HepG2 (cell line): ENCODE measurements around the gene CYP20A1. TPM values are rescaled to one million over a fixed set of nuclear protein-coding genes. Genes with fewer than 3 reads are reported as not detected.

Source experiments
- CBX2 ChIP-seq, 2 experiments: fragments of 200-600 bp in 1 of 2; sonication (generic); formaldehyde crosslinking in 1 of 2; IDR thresholded peaks; 2 replicates each; pipeline versions ENCODE4 v1.7.0 to v1.8.1; 2018 to 2022; ENCODE audit warnings: low read depth in 2 of 2, low read length in 1 of 2, mild to moderate bottlenecking in 1 of 2, missing genetic modification reagents in 1 of 2
- DMAP1 ChIP-seq: IDR thresholded peaks from 2 replicates; pipeline ENCODE4 v1.6.1; 2016
- GTF2F1 ChIP-seq: fragments of 150-350 bp; IDR thresholded peaks from 2 replicates; pipeline ENCODE4 v1.6.1; 2014; ENCODE audit warnings: low read length
- KMT2B ChIP-seq: IDR thresholded peaks from 2 replicates; pipeline ENCODE4 v1.6.1; 2016; ENCODE audit warnings: missing genetic modification reagents, missing compliant biosample characterization
- MEF2D ChIP-seq: sonication (generic); formaldehyde crosslinking; IDR thresholded peaks from 2 replicates; pipeline ENCODE4 v1.5.1; 2020; ENCODE audit warnings: mild to moderate bottlenecking, missing genetic modification reagents
- NFAT5 ChIP-seq: sonication (generic); formaldehyde crosslinking; IDR thresholded peaks from 2 replicates; pipeline ENCODE4 v1.4.0; 2020; ENCODE audit warnings: missing genetic modification reagents
- PRDM15 ChIP-seq: sonication (generic); formaldehyde crosslinking; IDR thresholded peaks from 2 replicates; pipeline ENCODE4 v1.4.0; 2020; ENCODE audit warnings: missing genetic modification reagents
- SETDB1 ChIP-seq: sonication (generic); formaldehyde crosslinking; IDR thresholded peaks from 2 replicates; pipeline ENCODE4 v1.5.1; 2020; ENCODE audit warnings: missing genetic modification reagents, mild to moderate bottlenecking, borderline replicate concordance
- TOPORS ChIP-seq: sonication (generic); formaldehyde crosslinking; IDR thresholded peaks from 2 replicates; pipeline ENCODE4 v1.8.0; 2023; ENCODE audit warnings: mild to moderate bottlenecking, missing genetic modification reagents
- ZBTB4 ChIP-seq: sonication (generic); formaldehyde crosslinking; IDR thresholded peaks from 2 replicates; pipeline ENCODE4 v1.4.0; 2020; ENCODE audit warnings: missing genetic modification reagents, mild to moderate bottlenecking, borderline replicate concordance
- ZBTB7B ChIP-seq: sonication (generic); formaldehyde crosslinking; IDR thresholded peaks from 2 replicates; pipeline ENCODE4 v1.4.0; 2020; ENCODE audit warnings: missing genetic modification reagents
- ZNF10 ChIP-seq: sonication (generic); formaldehyde crosslinking; IDR thresholded peaks from 2 replicates; pipeline ENCODE4 v1.4.0; 2020; ENCODE audit warnings: mild to moderate bottlenecking, low read depth, missing genetic modification reagents, borderline replicate concordance
- ZNF207 ChIP-seq: fragments of 450-650 bp; IDR thresholded peaks from 2 replicates; pipeline ENCODE4 v1.6.1; 2016; ENCODE audit warnings: antibody characterized with exemption, borderline replicate concordance
- ZNF414 ChIP-seq: sonication (generic); formaldehyde crosslinking; IDR thresholded peaks from 2 replicates; pipeline ENCODE4 v1.5.0; 2020; ENCODE audit warnings: missing genetic modification reagents
- ZNF672 ChIP-seq: sonication (generic); formaldehyde crosslinking; IDR thresholded peaks from 2 replicates; pipeline ENCODE4 v1.8.1; 2022; ENCODE audit warnings: missing genetic modification reagents
- polyA plus RNA-seq, 8 experiments: library from polyadenylated mRNA; depleted of rRNA in 3 of 8; stranded (reverse) in 7 of 8; unstranded in 1 of 8; fragments of >200 nt; fragmentation: Illumina TruSeq in 4 of 8; extraction: Trizol in 4 of 8; gene quantifications; 2 replicates each; pipeline versions ENCODE4 v1.2.1 to v1.2.3, GENCODE V29; 2011 to 2016; ENCODE audit warnings: low read depth in 4 of 8, missing spikeins in 1 of 8, mixed read lengths in 1 of 8; ENCODE audit not compliant: insufficient read depth in 1 of 8
- total RNA-seq, 5 experiments: library from RNA; depleted of rRNA; stranded (reverse); fragments of >200 nt; fragmentation: Illumina TruSeq; extraction: Trizol; gene quantifications; 2 replicates each; pipeline ENCODE4 v1.2.3, GENCODE V29; 2016; ENCODE audit warnings: low read depth in 1 of 5

CYP20A1 gene
- total and polyA plus RNA-seq, 2 of the 13 experiments (the other 11 are each of a cell fraction or from before 2014, with no cell fraction given) = 9.6 to 35.3 TPM

GRCh38 chr2:203238704-203239526 lies at the start of gene CYP20A1 (continued):
- TF ChIP-seq MEF2D (CRISPR knock-in tag) (peak; percentile 82; the same call in 1 of the 2 replicates), NFAT5 (CRISPR knock-in tag) (peak; percentile 83; the same call in 1 of the 2 replicates), CBX2 (IDR thresholded peaks at IDR 0.05; ENCODE audit: low read depth, low read length) (no peak), CBX2 (CRISPR knock-in tag; IDR thresholded peaks at IDR 0.05; ENCODE audit: low read depth) (no peak; the same call in 1 of the 2 replicates), DMAP1 (CRISPR knock-in tag) (peak; percentile 98), SETDB1 (no peak; the same call in 1 of the 2 replicates), ZNF672 (CRISPR knock-in tag) (no peak), KMT2B (peak; percentile 98), ZNF10 (CRISPR knock-in tag) (no peak), ZBTB4 (peak; percentile 71; the same call in 1 of the 2 replicates), PRDM15 (CRISPR knock-in tag) (peak; percentile 84), ZNF414 (CRISPR knock-in tag) (peak; percentile 76), TOPORS (peak; percentile 89), GTF2F1 (peak; percentile 78; the same call in 1 of the 2 replicates), ZNF207 (no peak), ZBTB7B (CRISPR knock-in tag) (peak; percentile 39)
